HG03521 (cell line): Measurements from ENCODE around the gene LRRC53.

Experiments used
- ATAC-seq: cut with Tn5 transposase; IDR thresholded peaks from one replicate; pipeline ENCODE4 v1.9.1; 2021; ENCODE audit warnings: mild to moderate bottlenecking, moderate library complexity; ENCODE audit not compliant: unreplicated experiment

The LRRC53 gene

DNA sequence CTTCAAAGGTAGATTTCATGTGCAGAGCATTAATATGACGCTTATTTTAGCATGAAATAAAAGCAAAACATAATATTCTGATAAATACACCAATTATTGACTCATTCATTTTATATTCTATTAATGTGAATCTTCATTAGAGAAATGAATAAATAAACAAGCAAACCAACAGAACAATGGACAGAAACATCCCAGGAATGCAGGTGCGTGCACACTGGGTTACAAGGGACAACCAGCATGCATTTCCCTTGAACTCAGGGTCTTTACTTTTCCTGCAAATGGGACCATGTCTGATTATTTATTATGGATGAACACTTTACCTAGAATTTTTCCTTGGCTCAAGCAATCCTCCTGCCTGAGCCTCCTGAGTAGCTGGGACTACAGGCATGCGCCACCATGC lies 13.5 kb downstream of the LRRC53 start:
- ATAC-seq: no peak

DNA sequence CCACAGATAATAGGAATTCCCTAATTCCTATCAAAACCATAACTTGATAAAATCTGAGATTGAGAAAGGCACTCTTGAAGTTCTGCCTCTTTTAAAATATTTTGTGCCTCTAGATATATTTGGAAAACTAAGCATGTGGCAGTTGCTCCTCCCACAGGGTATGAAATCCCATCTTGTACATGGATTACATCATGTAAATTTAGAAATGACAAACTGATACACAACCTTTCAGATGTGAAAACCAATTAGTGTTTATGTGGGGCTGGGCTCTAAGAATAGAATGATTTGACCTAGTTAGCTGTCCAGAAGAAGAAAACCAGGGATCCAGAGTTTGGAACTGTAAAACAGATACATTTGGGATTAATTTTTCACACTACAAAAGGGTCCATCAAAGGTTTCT lies 15.7 kb downstream of the LRRC53 start:
- ATAC-seq: no peak

DNA sequence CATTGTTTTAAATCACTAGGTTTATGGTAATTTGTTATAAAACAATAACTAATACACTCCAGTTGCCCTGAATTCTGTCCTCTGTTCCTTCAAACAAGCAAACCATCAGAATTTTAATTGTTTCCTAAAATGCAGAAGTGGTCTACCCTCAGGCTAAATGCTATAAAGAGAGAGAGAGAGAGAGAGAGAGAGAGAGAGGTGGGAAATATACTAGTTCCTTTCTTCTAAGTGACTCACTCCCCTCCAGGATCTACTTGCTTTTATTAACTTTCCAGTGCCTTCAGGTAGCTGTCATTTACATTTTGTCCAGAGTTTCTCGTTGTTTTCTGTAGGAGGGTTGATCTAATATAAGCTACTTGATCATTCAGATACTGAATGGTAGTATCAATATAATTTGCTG lies 26.4 kb downstream of the LRRC53 start:
- ATAC-seq: no peak

DNA sequence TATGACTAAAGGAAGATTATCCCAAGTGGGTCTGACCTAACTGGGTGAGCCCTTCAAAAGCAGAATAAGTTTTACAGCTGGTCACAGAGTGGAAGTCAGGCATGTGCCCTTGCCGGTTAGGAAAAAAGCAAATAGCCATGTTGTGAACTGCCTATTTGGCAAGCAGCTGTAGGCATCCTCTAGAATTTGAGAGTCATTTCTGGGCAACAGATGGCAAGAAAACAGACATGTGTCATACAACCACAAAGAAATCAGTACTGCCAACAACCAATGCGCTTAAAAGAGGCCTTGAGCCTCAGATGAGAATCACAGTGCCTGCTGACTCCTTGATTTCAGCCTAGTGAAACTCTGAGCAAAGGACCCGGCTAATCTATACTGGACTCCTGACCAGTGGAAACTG lies 26.8 kb downstream of the LRRC53 start:
- ATAC-seq: no peak

DNA sequence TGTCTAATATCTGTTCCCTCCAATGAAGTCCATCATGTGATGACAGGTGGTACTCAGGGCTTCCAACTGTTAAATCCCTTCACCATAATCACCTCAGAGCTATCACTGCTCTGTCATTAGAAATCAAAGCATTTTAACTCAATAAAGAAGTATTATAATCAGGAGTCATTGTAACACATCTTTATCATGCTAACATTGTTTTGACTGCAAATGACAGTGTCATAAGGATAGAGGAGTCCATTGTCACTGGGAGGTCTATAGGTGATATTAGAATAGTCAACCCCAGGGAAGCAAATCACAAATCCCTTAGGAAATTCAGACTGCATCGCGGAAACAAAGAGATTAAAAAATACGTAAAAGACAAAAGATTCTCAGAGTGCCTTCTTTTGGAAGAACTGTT lies 30.8 kb downstream of the LRRC53 start:
- no peak for ATAC-seq

DNA sequence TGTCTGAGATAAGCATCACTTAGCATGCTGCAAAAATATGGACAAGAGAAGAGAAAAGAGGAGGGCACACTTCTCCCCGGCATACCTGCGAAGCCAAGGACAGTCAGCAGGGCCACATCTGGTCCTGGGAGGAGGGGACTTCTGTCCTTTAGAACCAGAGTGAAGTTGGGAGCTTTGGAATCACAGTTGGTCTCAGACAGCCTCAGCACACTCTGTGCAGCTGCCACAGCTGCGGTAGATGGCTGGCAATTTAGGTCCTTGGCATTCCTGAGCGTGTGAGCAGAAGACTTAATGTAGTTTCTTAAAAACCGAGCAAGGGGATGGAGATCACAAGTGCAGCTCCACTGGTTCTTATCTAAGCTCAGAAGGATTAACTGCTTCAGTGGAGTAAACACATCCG lies 32.3 kb downstream of the LRRC53 start:
- ATAC-seq: no peak

DNA sequence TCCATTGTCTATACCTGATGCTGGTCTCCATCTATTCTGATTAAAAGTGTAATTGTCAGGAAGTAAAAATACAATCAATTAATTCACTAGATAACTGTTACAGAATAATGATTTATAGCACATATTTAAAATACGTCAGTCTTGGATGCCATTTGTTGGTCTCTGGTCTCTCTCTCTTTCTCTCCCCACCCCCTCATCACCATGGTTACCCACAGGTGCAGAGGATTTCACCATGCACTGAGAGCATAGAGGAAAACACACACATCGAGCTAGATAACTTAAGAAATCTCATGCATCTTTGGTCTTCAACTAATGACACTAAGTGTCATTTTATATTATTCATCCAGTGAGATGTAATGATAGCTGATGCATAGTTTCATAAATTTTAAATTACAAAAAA lies 33.4 kb downstream of the LRRC53 start:
- no peak for ATAC-seq

DNA sequence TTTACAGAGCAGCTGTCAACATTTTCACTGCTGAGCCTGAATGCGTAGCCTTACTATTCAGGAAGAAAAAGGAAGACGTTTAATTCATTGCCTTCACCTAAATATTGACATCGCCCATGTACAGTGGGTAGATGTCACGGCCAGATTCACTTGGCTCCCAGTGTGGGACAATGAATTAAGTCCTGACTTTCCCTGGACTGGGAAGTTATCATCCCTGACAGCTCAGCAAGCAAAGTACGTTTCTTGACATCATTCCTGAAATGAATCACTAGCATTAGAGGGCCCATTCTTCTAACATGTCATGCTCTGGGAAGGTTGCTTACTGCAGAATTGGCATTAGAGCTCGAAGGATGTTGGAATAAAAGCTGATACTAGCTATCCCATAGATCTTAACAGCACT lies 37.8 kb downstream of the LRRC53 start:
- no peak for ATAC-seq

DNA sequence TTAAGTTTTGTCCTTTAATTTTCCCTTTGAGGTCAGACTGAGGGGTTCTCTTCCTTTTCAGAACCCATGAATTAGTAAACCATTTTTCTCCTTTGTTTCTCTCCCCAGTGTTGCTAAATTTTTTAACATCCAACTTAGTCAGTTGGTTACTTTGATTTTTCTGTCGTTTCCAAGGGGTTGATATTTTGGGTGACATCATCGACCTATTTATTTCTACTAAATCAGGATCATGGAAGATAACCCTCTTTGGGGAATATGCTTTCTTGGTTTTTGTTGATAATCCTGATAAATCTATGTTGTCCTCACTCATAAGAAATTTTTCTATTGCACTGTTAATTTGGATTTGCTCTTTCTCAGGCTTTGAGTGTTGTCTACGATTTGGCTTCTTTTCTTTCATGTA lies 40.9 kb downstream of the LRRC53 start:
- ATAC-seq: no peak

DNA sequence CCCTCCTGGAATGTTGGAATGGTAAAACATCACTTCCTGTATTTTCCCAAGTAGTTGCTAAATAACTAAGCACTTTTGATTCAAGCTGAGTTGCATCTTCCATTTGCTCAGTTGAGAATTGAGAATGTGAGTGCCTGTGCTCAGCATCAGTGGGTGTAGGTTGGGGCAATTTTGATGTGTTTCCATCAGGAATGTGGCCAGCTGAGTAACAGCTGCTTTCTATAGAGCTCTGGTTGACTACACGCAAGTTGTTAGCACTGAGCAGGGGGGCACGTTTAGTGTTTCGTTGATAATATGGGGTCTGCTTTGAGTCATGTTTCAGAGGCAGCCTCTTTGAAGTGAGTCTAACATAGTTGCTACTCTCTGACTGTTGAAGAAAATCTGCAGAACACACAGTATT lies 41.5 kb downstream of the LRRC53 start:
- ATAC-seq: no peak

DNA sequence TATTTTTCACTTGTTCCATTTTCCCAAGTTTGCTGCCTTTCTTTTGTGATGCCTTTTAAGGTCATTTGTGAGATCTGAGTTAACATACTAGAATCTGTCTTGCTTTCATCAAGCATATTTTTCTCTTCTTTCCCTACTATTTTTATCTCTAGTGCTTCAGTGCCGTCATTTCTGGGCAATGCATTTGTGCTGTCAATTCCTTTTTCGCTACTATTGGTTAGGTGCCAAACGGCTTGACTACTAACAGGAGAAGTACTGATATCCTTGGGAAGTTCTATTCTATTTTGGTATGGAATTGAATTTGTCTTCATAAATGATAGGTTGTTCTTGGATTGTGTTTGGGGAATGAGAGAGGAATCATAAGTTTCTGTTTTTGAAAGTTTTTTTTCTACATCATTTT lies 42.2 kb downstream of the LRRC53 start:
- ATAC-seq: no peak

DNA sequence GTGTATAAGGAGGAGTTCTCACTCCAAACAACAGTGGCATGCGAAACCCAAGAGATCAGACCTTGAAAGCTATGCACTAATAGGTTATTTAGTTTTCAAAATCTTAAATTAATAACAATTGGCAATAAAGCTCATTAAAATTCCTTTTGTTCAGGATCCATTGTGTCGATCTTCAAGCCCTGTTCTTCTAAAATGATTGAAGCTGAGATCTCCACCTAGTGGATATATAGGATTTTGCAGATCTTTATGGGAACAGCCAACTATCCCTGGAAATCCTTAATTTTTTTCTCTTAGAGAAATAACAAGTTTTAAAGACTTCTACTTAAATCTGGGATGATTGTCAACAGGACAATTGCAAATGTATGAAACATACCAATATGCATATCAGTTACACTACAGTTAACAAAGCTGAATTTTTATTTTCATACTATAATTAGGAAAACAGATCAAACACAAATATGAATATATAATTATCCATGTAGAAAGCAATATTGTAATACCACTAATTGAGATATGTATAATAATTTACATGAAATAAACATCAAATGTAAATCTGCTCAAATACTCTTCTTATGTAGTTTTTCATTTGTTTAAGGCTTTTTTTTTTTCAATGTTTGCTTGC lies 43.3 kb downstream of the LRRC53 start:
- no peak for ATAC-seq

DNA sequence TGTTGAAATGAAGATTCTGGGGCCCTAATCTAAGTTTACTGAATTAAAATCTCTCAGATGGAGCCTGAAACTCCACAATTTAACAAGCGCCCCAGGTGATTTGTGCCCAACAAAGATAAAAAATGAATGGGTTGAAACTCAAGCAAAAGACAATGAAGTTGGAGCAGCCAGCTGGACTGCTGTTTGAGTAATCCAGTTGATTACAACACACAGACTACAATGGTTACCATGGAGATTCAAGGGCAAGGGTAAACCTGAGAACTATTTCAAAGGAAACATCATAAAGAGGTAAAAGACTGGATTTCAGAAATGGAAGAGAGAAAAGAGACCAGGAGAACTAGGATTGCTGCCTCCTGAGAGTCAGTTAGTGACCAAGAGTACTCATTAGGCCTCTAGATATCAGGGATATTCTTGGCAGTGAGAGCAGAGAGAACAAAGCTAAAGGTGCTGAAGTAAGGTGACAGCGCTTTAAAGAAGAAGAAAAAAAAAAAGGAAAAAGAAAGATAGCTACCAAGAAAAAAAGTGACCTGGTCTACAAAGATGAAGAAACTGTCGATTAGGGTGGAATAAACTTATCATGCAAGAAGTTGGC lies 44.5 kb downstream of the LRRC53 start:
- no peak for ATAC-seq

DNA sequence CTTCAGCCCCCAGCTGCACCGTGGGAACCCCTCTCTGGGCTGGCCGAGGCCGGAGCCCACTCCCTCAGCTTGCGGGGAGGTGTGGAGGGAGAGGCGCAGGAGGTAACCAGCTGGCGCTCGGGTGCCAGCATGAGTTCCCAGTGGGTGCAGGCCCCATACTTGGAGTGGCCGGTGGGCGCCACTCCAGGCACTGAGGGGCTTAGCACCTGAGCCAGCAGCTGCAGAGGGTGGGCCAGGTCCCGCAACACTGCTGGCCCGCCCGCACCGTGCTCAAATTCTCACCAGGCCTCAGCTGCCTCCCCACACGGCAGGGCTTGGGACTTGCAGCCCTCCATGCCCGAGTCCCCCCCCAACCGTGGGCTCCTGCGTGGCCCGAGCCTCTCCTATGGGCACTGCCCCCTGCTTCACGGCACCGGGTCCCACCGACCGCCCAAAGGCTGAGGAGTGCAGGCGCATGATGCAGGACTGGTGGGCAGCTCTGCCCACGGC lies 47.2 kb downstream of the LRRC53 start:
- ATAC-seq: no peak

DNA sequence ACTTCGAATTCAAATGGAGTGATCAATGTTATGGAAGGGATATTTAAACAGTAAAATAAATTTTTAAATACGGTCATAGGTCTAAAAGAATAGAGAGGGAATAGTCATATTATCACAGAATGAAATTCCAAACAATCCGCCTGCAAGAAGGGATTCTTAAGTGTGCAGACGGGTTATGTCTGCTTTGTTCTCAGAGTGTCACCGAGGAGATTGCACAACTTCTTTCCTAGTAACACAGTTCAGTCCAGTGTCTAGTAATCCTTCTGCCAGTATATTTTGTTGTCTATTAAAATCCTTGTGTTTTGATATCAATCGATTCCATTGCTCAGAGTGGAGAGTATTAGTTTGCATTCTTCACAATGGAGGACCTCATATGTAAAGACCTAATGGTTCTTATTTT lies 48.4 kb downstream of the LRRC53 start:
- no peak for ATAC-seq

DNA sequence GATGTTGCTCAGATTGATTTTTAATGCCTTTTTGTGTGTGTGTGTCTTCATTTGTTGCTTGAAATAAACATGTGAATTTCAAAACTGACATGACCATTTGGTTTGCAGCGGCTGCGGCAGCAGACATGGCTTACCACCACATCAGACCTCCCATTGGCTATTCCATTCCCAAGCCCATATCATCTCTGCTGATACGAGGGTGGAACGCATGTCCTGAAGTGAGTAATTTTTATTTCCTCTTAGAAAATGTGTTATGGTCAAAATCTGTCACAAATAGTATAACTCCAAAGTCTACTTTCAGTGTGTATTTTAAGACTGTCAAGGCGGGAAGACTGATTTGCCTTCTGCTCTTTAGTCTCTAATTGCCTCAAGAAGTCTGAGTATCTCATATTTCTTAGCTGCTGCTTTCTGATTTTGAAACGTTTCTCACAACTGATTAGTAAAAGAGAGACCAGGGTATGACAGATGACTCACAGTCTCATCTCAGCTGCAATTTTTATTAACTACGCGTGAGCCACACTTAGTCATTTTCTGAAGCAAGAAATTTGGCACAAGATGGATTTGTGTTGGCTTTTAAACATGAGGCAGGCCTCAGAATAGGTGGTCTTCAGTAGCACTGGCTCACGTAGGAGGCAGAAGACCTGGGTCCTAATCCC lies 49.0 kb downstream of the LRRC53 start:
- peak; percentile 61 for ATAC-seq

DNA sequence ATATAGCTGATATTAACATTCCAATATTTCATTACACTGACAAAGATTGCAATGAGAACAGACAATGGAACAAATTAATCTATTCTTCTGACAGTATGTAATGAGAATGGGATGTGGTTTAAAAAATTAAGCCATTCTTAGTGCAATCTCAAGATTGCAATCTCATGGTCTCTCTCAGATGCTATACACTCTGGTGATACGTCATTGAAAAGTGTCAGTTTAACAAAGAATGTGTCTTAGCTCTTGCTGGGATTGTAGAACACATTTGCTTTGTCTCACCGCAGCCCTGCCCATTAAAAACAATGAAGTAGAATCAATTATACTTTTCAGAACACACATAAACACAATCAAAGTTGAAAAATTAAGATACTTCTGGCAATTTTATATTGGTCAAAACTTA lies 55.2 kb downstream of the LRRC53 start:
- ATAC-seq: no peak

DNA sequence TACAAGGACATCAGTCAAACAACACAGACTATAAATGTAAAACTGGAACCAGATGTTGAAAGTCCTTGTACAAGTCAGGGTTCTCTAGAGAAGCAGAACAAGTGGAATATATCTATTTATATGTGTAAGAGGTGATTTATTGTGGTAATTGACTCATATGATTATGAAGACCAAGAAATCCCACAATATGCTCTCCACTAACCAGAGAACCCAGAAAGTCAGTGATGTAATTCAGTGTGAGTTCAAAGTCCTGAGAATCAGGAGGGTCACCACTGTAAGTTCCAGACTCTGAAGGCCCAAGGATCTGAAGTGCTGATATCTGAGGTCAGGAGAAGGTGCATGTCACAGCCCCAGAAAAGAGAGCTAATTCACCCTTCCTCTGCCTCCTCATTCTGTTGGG lies 57.0 kb downstream of the LRRC53 start:
- ATAC-seq: no peak

DNA sequence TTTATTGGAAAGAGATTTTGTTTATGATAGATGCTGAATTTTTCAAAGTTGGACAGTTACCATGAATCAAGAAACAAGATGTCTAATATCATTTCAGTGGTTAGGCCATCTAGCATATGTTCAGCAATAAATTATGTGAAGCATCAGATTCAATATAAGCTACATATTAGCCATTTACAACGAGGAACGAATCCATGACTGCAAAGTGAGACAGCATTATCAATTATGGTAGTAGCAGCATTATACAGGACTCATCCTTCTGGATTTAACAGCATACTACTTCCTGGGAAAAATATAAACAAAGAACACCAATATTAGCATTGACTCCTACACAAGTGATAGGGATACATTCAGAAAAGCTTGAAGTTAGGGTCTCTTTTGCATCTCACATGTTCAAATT lies 59.1 kb downstream of the LRRC53 start:
- ATAC-seq: no peak

DNA sequence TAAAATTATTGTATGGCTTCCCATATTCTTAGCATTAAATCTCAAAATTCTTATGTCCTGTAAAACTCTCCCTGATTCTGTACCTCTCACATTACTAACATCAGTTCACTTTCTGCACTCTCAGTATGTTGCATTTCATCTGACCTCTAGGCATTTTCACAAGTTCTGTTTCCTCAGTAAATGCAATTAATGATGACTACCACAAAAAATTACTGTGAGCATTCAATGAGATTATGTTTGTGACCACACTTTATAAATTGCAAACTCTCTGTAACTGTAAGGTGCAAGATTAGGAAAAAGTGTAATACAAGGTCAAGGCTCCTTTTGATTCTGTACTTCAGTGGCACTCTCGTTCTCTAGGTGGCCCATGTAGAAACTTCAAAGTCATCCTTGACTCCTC lies 60.4 kb downstream of the LRRC53 start:
- ATAC-seq: no peak

DNA sequence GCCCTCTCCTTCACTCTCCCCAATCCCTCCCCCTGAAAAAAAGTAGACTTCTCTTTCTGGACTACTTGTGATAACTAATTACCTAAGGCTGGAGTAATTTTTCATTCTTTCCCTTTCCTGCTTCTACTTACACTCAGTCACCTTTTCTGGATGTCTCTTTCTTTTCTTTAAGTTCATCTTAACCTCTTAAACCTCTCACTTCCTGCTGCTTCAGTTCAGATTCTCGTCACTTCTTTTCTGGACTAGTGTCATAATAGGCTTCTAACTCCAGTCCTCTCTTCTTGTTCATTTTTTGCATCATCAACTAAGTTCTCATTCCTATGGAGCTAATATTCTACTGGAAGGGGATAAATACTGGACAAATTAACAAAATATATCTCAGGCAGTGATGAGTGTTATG lies 75.4 kb downstream of the LRRC53 start:
- no peak for ATAC-seq

DNA sequence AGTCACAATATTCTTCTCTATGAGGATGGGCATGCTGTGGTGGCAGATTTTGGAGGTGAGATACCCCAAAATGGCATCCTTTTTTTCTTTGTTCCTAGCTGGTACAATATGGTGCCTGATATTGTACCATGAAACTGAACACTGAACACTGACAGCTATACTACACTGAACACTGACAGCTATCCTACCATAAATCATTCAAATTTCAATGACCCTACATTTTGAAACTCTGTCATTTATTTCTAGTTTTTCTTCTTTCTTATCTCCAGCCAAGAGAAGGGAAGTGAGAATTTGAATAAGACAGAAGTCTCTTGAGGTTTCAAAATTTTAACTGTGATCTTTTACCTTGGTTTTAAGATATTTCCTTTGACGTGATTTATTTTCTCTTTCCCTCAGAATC lies 76.3 kb downstream of the LRRC53 start:
- ATAC-seq: no peak

DNA sequence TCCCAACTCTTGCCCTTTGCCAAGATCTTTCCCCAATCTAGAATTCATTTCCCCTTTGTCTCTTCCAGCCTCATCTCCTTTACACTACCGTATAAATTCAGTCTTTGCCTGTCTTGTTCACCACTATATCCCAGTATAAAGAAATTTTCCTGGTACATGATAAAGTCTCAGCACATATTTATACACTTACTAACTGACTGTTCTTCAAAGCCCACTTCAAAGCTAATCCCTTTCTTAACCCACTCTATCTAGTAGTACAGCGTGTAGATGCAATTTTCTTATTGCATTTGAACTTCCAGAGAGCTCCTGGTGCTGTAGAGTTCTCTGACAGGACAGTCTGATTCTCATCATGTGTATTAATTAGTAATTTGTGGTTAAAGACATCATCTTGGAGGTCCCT lies 78.1 kb downstream of the LRRC53 start:
- no peak for ATAC-seq
